Heart right ventricle (tissue), 16 donors: ENCODE results near the gene COMT. TPM values are rescaled to one million over a fixed set of nuclear protein-coding genes. Genes with fewer than 3 reads are reported as not detected.

ENCODE experiments used
- ATAC-seq, 8 donors: fragments of 200-7000 bp; cut with Tn5 transposase; one replicate each; pipeline ENCODE4 v1.9.1; 2020; ENCODE audit warnings: mild to moderate bottlenecking in 8 of 8, moderate library complexity in 8 of 8, moderate number of reproducible peaks in 1 of 8
- DNase-seq, 2 donors: peaks; one replicate each; pipeline ENCODE4 v3.0.0-alpha.2; 2020
- H3K27ac ChIP-seq, 10 donors: fragments of 200-600 bp; sonication (generic) in 2 of 10; one replicate each; pipeline versions ENCODE4 v1.5.0 to v1.8.0; 2020 to 2022; ENCODE audit warnings: mild to moderate bottlenecking in 3 of 10
- H3K27me3 ChIP-seq, 7 donors: fragments of 200-600 bp; one replicate each; pipeline ENCODE4 v1.8.0; 2021 to 2022; ENCODE audit warnings: mild to moderate bottlenecking in 2 of 7
- H3K36me3 ChIP-seq, 9 donors: fragments of 200-600 bp; sonication (generic) in 1 of 9; one replicate each; pipeline versions ENCODE4 v1.5.0 to v1.8.0; 2020 to 2022; ENCODE audit warnings: mild to moderate bottlenecking in 2 of 9
- H3K4me1 ChIP-seq, 9 donors: fragments of 200-600 bp; sonication (generic) in 1 of 9; one replicate each; pipeline versions ENCODE4 v1.5.0 to v1.8.0; 2020 to 2022; ENCODE audit warnings: mild to moderate bottlenecking in 4 of 9
- H3K4me3 ChIP-seq, 10 donors: fragments of 200-600 bp; sonication (generic) in 2 of 10; one replicate each; pipeline versions ENCODE4 v1.5.0 to v1.8.0; 2020 to 2022; ENCODE audit warnings: mild to moderate bottlenecking in 7 of 10, moderate library complexity in 2 of 10
- H3K9me3 ChIP-seq, 11 donors: fragments of 200-600 bp in 10 of 11; sonication (generic) in 2 of 11; one replicate each; pipeline versions ENCODE4 v1.5.0 to v1.8.0; 2013 to 2022; ENCODE audit warnings: mild to moderate bottlenecking in 2 of 11, control low read depth in 1 of 11, moderate library complexity in 1 of 11
- CTCF ChIP-seq, 9 donors: fragments of 200-600 bp; sonication (generic) in 2 of 9; IDR thresholded peaks; one replicate each; pipeline versions ENCODE4 v1.5.0 to v1.8.0; 2021 to 2022; ENCODE audit warnings: antibody characterized with exemption in 9 of 9, mild to moderate bottlenecking in 5 of 9, moderate library complexity in 1 of 9
- WGBS, 2 donors: extraction: QIAGEN DNeasy Blood & Tissue Kit; methylation state at CpG; one replicate each; pipeline ENCODE4 v1.1.7; 2013; ENCODE audit warnings: inconsistent platforms in 1 of 2; 5-methylcytosine and 5-hydroxymethylcytosine counted together
- intact Hi-C, 10 donors: fragments of 100-400 bp; cut with DNase I; formaldehyde crosslinking; loops; one replicate each; pipeline versions ENCODE4 v1.11.1 to v1.14.2; 2022
- polyA plus RNA-seq, 2 donors: library from polyadenylated mRNA; stranded (reverse); fragments of 200-250 nt; gene quantifications; one replicate each; pipeline ENCODE4 v1.2.3, GENCODE V29; 2013
- total RNA-seq, 10 donors: library from RNA; stranded (reverse); fragmentation: NEBNext Ultra II Directional in 3 of 10; extraction: Animal tissue kit (Norgen Biotek cat#: 25700) in 3 of 10; gene quantifications; one replicate each; pipeline versions ENCODE4 v1.2.1 to v1.2.4, GENCODE V29; 2021 to 2023
- donor health status: Arrhythmogenic right ventricular cardiomyopathy.
- donor health status: ischemic (EF 13 %, LVEDD 7.1; RV severe dilation, severe dysfunction).
- donor health status: healthy with polysubstance abuse.
- donor health status: DM: no; HTN: yes; CAD: no.
- donor health status: DM: no; HTN: no; CAD: no.
- donor health status: ischemic (EF 25% LVEDD 6.9; RV normal size, moderate dysfunction).
- donor health status: ischemic (EF 25% LVEDD 5.7; RV mildly dilated, moderate dysfunction).
- donor health status: healthy.
- donor health status: DM: yes; HTN: yes; CAD: no.
- donor health status: Ischemic cardiomyopathy.
- donor health status: ischemic (EF 35%, LVEDD 5.7; RV mildly dilated, moderate dysfunction).
- donor health status: nonischemic (EF 11% LVEDD 7.7; RV severe dilation, severe dysfunction).
- donor health status: DM: yes; HTN: yes; CAD: no.
- donor health status: PGD.
- donor health status: ischemic (EF 29% LVEDD 5.4; RV normal size, mild dysfunction).
- donor health status: nonischemic (EF 23%, LVEDD 6.1; RV moderate dilation, normal function).

COMT gene
- total and polyA plus RNA-seq, 12 donors, result 42.9 to 273 (median 101) TPM

DNA sequence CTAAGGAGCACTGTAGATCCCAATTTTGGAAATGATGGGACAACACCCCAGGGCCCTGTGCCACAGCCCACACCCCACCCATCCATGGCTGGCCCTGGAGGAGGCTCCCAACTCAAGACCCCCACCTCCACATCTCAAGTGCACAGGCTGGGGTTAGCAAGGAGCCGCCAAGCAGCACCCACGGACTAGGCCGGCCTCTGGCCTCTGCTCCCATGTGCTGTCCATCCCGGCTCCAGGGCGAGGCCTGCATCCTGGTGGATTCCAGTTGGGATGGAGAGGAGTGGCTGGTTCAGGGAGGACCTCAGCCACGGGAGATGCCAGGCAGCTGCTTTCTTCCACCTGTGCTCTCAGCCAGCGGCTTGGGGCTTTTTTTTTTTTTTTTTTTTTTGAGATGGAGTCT lies 43.4 kb upstream of the COMT start:
- Histone ChIP-seq H3K36me3 (peaks cover 0 to 78% (median 16%) of the 10 kb centered on the region in 9 donors), H3K9me3 (no peaks in the 10 kb centered on the region), H3K4me3 (no peak overlapping the region), H3K4me1 (no peaks in the 10 kb centered on the region), H3K27ac (no peak overlapping the region), H3K27me3 (no peaks in the 10 kb centered on the region)
- intact Hi-C loops, result loop anchor here in 1 of 10 donors (10.0 kb wide), 1 partner anchor 53 kb away; no protein-coding TSS in a partner anchor
- WGBS, 2 donors, result 97% methylated on average over 7 of the region's 7 CpGs
- TF ChIP-seq CTCF (IDR thresholded peaks at IDR 0.05), result no peak
- peak in 1 of 8 donors; percentile 5 for ATAC-seq
- DNase-seq, result no peak

DNA sequence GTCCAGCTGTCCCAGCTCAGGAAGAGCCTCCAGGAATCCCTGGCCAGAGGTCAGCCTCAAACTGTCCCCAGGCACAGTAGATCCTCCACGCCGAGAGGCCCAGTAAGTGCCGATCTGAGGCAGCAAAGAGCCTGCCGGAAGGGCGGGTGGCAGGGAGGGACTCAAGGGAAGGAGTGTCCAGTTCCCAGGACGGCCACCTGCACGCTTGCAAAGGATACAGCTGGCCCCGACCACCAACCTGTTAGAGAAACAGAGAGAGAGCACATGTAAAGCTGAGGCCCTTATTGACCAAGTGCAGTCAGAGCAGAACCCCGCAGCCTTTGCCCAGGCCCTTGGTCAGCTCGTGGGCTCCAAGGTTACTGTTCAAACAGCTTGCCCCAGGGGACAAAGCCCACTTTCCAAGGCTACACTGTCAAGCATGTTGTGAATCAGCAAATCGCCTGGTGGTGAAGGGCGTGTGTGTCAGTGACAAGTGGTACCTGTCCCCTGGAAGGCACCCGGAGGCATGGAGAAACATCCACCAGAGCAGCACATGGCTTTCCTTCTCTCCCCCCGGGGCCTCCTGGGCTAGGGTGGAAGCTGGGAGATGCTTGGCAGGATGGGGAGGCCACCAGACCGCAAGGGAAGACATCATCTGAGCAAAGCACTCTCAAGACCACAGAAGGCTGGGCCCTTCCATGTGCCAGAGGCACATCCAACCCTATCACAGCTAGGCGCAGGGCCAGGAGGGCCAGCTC lies 42.6 kb upstream of the COMT start:
- Histone ChIP-seq H3K27ac (no peak overlapping the region), H3K36me3 (peaks cover 0 to 69% (median 14%) of the 10 kb centered on the region in 9 donors), H3K27me3 (no peaks in the 10 kb centered on the region), H3K4me1 (no peaks in the 10 kb centered on the region), H3K4me3 (no peak overlapping the region), H3K9me3 (no peaks in the 10 kb centered on the region)
- no peak for TF ChIP-seq CTCF (IDR thresholded peaks at IDR 0.05)
- intact Hi-C loops, result loop anchor here in 1 of 10 donors (10.0 kb wide), 1 partner anchor 54 kb away; no protein-coding TSS in a partner anchor
- ATAC-seq, result no peak
- 88 to 90% methylated on average over 16 of the region's 16 CpGs for WGBS, 2 donors
- DNase-seq, result no peak

DNA sequence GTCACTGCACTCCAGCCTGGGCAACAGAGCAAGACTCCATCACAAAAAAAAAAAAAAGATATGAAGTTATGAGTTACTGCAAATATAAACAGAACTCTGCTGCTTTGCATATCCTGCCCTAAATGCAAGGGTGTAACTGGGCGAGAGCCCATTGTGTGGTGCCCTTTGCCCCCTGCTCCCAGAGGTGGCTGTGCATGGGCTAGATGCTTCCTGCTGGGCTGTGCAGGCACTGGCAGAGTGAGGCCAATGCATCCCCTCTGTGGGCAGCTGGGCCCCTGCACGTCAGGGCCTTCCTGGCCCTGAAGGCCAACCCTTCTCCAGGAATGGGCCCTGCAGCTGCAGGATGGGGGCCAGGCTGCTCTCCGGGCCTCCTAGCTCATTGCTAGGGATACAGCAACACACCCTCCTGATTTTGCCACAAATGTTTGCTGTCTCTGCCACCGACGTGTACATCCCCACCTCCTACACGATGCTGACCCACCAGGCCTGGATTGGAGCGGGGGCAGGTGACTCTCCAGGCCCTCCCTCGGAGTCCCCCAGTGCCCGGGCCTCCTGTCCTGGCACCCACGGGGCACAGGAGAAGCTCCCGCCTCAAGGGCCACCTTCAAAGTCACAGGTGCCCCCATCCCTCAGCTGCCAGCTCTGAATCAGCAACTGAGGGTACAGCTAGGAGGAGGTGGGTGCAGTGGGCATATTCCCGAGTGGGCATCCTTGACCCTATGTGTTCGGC lies 40.7 kb upstream of the COMT start:
- intact Hi-C loops, result no loop called here
- no peak overlapping the region for H3K27ac ChIP-seq
- H3K27me3 ChIP-seq, result no peaks in the 10 kb centered on the region
- no peaks in the 10 kb centered on the region for H3K9me3 ChIP-seq
- no peak overlapping the region for H3K4me3 ChIP-seq
- TF ChIP-seq CTCF (IDR thresholded peaks at IDR 0.05), result no peak
- no peaks in the 10 kb centered on the region for H3K4me1 ChIP-seq
- H3K36me3 ChIP-seq, result peaks cover 0 to 61% (median 4%) of the 10 kb centered on the region in 9 donors
- 90 to 92% methylated on average over 13 of the region's 13 CpGs for WGBS, 2 donors
- DNase-seq (no peak), ATAC-seq (no peak)

- intact Hi-C loops, result no loop called here
- ATAC-seq (no peak), DNase-seq (no peak)
- Histone ChIP-seq H3K4me3 (no peak overlapping the region), H3K9me3 (no peaks in the 10 kb centered on the region), H3K27ac (no peak overlapping the region), H3K27me3 (no peaks in the 10 kb centered on the region), H3K36me3 (peaks cover 0 to 67% (median 4%) of the 10 kb centered on the region in 9 donors), H3K4me1 (no peaks in the 10 kb centered on the region)
- 94 to 96% methylated on average over 11 of the region's 11 CpGs for WGBS, 2 donors
- TF ChIP-seq CTCF (IDR thresholded peaks at IDR 0.05), result no peak
These were observed 39.9 kb upstream of the COMT start for GRCh38 chr22:19901577-19902244.
